ENCODE results near the gene WDFY4.
"Not testable (repeated sequence)": the region's sequence is repeated elsewhere in the genome, so short reads cannot be mapped to it uniquely, and the experiment has no call there.

Gene WDFY4

GRCh38 chr10:48684792-48685623, at the start of gene WDFY4:
Gene WDFY4, plus strand, starts transcription at chr10:48684873. Its CDS starts 24,860 bp downstream, at chr10:48709733.
- DNase-seq, result no peak

- no peak for DNase-seq
Observed at GRCh38 chr10:48634984-48635557, 49.6 kb upstream of the WDFY4 start.

GRCh38 chr10:48636231-48636630, 48.4 kb upstream of the WDFY4 start:
- no peak for DNase-seq

GRCh38 chr10:48636901-48637300, 47.8 kb upstream of the WDFY4 start:
- no peak for DNase-seq

- no peak for DNase-seq
Observed at GRCh38 chr10:48638158-48638557, 46.5 kb upstream of the WDFY4 start.

- DNase-seq, result no peak
Observed at GRCh38 chr10:48638739-48639527, 45.7 kb upstream of the WDFY4 start.

GRCh38 chr10:48639632-48640031, 45.0 kb upstream of the WDFY4 start:
- DNase-seq, result no peak

GRCh38 chr10:48640326-48640725, 44.3 kb upstream of the WDFY4 start:
- no peak for DNase-seq

- not testable (repeated sequence) for DNase-seq
Observed at GRCh38 chr10:48641099-48641690, 43.5 kb upstream of the WDFY4 start.

- DNase-seq, result no peak
Observed at GRCh38 chr10:48645600-48645999, 39.1 kb upstream of the WDFY4 start.

GRCh38 chr10:48647073-48647472, 37.6 kb upstream of the WDFY4 start:
- not testable (repeated sequence) for DNase-seq

GRCh38 chr10:48648172-48648942, 36.3 kb upstream of the WDFY4 start:
- no peak for DNase-seq

GRCh38 chr10:48649349-48649944, 35.2 kb upstream of the WDFY4 start:
- no peak for DNase-seq

- DNase-seq, result no peak
Observed at GRCh38 chr10:48651293-48651692, 33.4 kb upstream of the WDFY4 start.

- no peak for DNase-seq
Observed at GRCh38 chr10:48651839-48652238, 32.8 kb upstream of the WDFY4 start.

GRCh38 chr10:48652344-48652743, 32.3 kb upstream of the WDFY4 start:
- no peak for DNase-seq

- DNase-seq, result no peak
Observed at GRCh38 chr10:48653347-48653746, 31.3 kb upstream of the WDFY4 start.

- no peak for DNase-seq
Observed at GRCh38 chr10:48653944-48654698, 30.6 kb upstream of the WDFY4 start.

GRCh38 chr10:48655411-48656240, 29.0 kb upstream of the WDFY4 start:
- peak; percentile 53 for DNase-seq

GRCh38 chr10:48656241-48656913, 28.3 kb upstream of the WDFY4 start:
- peak; percentile 92 for DNase-seq

All from right hindlimb (tissue), 1 donor.